NCI-H748 treated with DMSO at 0.1 percent for 48 hours (cell line): Measurements from ENCODE around the gene DIP2A.
"Not testable (repeated sequence)": the region's sequence is repeated elsewhere in the genome, so short reads cannot be mapped to it uniquely, and the experiment has no call there.

Source experiments
- DNase-seq: peaks from one replicate; lab custom pipeline; 2025; lab: John Stamatoyannopoulos, UW

Gene DIP2A

DNA sequence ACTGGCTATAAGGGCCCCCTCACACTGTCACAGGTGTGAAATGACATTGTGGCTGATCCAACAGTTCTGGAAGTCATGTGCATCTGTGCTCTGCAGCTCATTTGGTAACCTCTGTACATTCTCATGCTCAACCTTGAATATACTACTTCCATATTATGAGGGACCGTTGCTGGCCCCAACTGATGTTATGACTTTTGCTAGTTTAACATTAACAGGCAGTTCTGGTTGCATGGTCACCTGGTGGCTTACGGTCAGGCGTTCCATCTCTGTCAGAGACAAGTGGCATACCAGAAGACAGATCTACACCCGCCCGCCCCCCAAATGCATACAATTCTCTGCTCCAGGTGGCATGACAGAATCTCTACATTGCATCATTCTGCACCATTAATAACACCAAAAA is 6.0 kb upstream of the DIP2A start:
- DNase-seq, result no peak

DNA sequence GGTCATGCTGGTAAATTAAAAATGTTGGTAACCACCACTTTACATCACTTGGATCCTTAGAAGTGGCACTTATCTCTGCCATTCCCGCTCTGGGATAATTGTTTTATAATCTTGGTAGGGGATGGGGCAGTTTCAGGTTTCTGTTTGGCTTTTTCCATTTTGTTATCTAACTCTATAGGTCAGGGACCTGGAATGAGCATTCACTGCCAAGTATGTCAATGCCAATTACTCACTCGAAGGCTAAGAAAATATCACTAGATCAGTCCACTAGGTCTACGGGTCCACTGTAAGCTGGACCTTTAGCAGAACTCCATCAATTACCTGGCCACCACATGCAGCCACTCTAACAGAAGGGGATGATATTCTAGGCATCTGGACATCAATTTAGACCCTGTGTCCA is 4.5 kb upstream of the DIP2A start:
- DNase-seq, result no peak

DNA sequence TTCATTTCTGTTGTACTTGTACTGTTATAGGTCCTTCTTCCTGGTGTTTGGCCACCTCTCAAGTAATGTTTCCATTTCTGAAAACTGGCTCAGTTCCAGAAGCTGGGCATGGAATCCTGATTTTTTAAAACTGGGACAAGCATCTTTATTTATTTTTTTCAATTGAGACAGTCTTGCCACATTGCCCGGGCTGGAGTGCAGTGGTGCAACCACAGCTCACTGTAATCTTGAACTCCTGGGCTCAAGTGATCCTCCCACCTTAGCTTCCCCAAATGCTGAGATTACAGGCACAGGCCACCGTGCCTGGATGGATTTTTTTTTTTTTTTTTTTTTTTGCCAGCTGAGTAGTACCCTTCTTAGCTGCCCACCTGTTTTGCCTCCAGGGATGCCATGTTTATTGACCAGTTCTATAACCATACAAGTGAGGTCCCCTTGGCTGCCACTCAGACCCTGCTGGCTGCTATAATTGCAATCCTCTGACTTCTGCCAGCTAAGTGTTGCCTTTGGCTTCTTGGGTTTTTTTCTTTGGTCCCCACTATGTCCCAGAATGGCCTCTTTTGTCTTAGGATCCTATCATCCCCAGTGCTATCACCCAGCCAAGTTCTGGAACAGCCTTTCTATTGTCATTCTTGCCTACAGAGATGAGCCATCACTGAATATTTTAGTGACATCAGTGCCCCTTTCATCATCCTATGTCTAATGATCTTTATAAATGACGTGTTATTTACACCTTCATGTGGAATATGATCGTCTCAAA is 3.9 kb upstream of the DIP2A start:
- no peak for DNase-seq

DNA sequence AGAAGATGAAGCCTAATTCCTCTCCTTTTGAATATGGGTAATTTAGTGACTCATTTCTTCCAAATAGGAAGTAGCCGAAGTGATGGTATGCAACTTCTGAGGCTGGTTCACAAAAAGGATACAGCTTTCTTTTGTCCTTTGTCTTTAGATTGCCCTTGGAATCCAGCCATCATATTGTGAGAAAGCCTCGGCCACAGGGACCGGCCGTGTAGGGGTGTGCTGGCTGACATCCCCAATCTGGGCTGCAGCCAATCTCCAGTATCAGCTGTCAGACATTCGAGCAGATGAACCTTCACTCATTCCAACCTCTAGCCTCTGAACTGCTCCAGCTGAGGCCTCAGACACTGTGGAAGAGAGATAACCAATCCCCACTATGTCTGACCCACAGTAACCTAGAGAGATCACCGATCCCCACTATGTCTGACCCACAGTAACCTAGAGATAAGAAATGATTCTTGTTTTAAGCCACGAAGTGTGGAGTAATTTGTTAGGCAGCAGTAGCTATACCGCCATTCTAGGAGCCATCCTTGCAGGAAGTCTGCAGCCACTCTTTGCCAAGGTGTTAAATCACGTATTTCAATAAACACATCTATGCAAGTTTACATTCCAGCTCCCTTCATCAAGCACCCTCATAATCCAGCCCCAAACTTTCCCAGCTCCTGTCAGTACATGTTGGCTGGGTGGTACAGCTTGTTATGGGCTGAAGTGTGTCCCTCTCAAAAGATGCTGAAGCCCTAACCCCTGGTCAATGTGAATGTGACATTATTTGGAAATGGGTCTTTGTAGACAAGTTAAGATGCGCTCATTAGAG is 2.9 kb upstream of the DIP2A start:
- DNase-seq, result no peak

DNA sequence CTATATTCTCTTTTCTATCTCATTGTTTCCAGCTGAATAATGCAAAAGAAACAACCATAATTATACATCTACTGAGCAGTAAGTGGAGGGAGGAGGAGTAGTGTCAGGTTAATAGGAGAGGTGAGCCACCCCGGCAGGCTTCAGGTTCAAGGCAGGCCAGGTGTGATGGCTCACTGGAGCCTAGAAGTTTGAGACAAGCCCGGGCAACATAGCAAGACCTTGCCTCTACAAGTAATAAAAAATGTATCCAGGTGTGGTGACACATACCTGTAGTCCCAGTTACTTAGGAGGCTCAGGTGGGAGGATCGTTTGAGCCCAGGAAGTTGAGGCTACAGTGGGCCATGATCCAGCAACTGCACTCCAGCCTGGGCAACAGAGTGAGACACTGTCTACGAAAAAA is 1.9 kb upstream of the DIP2A start:
- no peak for DNase-seq

DNA sequence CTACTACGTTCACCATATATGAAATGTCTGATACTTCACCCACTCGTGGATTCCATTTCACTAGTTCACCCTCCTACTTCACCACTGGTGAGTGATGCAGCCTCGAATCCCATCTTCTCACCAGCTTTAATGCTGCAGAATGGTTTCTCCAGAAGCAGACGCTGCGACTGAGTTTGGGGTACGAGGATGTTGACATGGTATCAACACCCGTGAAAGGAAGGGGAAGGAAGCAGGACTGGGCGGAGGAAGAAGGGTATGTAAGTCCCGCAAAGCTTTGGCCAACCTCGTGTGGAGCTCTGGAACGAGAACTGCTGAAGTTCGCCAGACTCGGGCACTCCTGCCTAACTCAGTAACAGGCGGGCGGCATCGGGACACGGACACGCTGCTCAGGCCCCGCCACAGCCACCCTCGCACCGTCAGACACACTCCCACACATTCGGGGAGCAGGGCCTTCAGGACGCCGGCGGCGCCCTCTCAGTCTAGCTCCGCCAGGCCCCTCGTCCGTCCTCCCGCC is 833 bp upstream of the DIP2A start:
- DNase-seq, result no peak

DNA sequence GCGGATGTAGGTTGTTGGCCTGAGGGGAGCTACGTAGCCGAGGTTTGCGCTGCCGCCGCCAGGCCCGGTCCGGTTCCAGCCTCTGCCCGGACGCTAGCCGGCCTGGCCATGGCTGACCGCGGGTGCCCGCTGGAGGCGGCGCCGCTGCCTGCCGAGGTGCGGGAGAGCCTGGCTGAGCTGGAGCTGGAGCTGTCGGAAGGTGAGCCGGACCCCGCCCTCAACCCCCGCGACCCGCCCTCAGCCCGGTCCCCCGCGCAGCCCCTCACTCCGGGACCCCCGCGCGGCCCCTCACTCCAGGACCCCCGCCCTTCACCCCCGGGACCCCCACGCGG is 299 bp downstream of the DIP2A start:
- no peak for DNase-seq

DNA sequence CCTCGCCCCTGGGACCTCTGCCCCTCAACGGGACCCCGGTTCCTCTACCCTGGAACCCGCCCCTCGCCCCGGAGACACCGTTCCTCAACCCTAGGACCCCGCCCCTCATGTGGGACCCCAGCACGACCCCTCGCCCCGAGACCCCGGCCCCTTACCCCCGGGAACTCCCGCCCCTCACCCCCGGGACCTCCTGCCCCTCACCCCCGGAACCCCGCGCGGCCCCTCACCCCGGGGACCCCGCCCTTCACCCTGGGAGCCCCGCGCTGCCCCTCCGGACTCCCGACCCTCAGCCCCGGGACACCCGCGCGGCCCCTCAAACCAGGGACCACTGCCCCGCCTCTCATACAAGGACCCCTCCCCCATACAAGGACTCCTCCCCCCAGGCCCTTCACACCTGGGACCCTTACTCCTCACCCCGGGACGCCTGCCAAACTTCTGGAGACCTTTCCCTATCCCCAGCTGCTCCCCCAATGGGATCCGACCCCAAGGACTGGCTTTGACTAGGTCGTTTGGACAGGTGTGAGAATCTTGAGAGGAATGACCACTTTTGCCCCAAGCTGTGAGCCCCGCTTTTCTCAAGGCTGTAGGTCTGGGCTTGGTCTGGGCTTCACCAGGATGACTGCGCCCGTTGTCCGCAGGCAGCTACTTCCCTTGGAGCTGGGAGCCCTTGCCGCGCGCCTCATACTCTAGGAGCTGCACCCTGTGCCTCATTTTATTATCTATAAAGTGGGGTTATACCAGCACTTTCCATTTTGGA is 843 bp downstream of the DIP2A start:
- peak; percentile 3 for DNase-seq

DNA sequence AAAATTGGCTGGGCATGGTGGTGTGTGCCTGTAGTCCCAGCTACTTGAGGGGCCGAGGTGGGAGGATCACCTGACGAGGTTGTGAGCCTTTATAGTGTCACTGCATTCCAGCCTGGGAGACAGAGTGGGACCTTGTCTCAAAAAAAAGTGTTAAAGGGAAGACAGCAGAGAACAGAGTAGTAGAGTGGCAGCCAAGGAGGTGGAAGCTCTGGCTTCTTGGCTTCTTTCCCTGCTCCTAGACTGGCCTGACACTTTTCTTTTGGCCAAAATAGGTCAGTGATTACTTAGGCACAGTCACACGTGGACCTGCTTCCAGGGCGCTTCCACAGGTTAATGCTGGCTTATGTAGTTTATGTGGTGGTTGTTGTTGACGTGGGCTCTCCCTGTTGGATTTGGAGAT is 3.2 kb downstream of the DIP2A start:
- no peak for DNase-seq

DNA sequence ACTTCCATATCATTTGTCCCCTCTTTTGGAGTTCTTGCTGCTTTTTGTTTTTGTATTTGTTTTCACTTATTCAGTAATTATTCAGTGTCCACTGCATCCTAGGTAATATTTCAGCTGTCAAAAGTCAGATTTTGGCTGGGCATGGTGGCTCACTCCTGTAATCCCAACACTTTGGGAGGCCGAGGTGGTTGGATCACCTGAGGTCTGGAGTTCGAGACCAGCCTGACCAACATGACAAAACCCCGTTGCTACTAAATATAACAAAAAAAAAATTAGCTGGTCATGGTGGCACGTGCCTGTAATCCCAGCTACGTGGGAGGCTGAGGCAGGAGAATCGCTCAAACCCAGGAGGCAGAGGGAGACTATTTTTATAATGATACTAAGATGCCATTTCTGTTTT is 6.5 kb downstream of the DIP2A start:
- DNase-seq, result not testable (repeated sequence)

DNA sequence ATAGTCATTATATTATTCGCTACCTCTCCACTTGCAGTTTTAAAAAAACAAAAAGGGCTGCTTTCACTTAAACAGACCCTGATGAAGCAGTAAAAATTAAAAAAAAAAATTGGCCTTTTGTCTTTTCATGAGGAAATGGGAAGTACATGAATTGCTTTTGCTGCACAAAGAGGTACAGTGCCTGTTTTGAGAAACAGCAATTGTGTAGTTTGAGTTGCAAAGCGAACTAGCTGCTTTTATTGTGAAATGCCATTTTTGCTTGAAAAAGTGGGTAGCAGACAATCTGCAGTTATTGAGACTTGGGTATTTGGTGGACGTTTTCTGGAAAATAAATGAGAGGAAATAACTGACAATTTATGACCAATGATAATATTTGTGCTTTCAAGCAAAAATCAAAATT is 7.0 kb downstream of the DIP2A start:
- no peak for DNase-seq

DNA sequence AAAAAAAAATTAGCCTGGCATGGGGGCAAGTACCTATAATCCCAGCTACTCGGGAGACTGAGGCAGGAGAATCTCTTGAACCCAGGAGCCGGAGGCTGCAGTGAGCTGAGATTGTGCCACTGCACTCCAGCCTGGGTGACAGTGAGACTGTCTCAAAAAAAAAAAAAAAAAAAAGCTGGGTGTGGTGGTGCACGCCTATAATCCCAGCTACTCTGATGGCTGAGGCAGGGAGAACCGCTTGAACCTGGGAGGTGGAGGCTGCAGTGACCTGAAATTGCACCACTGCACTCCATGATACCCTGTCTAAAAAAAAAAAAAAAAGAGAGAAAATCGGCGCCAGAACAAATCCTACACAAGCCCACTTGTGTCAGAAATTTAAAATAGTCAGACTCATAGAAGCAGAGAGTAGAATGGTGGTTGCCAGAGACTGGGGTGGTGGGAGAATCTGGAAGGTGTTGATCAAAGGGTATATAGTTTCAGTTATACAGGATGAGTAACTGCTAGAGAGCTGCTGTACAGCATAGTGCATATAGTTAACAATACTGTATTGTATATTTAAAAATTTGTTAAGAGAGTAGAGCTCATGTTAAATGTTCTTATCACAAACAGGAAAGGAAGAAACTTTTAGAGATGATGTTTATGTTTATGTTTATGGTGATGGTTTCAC is 9.6 kb downstream of the DIP2A start:
- DNase-seq, result no peak

DNA sequence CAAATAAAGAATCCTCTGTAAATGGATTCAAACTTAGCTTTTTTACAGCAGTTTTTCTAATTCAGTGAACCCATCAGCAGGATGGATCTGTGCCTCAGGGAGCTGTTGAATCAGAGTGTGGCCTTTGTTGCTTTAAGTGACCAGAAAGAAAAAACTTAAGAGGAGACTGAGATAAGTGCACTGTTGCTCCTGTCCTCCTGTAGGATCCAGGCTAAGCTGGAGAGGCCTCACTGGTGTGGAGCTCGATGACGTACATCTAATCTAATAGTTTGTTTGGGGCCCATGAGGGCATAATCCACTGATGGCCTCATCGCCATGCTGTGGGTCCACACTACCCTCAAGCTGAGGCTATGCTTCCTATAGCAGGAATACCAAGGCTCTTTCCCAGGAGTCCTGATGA is 10.6 kb downstream of the DIP2A start:
- DNase-seq, result no peak

DNA sequence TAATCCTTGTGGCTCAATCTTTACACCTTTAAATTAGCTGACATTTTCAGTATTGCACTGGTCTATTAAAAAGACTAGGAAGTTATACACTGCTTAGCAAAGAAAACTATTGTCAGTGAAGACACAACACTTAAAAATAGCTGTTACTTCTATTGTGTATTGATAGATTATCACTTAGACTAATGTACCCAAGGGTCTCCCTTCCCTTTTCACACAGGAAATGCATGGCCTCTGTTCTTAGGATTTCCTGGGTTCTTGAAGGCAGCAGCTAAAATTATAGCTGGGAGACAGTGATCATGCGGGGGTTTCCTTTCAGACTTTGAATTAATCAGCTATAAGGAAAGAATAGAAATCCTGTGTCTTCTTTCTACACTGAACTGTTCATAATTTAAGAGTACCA is 12.8 kb downstream of the DIP2A start:
- DNase-seq, result no peak

DNA sequence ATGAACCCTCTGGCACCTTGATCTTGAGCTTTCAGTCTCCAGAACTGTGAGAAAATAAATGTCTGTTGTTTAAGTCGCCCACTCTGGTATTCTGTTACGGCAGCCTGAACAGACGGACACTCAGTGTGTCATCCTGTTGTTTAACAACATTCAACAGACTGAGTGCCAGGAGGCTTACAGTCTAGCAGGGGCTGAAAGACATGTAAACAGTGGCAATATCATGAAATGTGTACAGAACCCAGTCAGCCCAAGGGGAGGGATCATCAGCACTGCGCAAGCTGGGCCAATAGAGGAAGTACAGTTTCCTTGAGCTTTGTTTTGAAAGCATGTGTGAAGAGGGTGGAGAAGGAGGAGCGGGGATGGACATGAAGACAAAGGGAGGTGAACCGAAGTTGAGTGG is 13.6 kb downstream of the DIP2A start:
- no peak for DNase-seq

DNA sequence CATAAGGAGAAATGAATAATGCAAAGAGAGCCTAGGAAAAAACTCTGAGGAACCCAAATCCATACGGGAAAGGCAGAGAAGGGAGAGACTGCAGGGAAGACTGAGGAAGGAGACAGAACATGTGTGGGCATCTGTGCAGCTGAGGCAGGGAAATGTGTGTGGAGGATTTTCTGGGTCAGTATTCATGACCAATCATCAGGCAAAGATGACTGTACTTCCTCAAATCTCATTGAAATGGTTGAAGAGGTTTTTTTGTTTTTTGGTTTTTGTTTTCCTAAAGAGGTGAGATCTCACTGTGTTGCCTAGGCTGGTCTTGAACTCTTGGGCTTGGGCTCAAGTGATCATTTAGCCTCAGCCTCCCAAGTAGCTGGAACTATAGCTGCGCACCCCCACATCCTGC is 15.7 kb downstream of the DIP2A start:
- DNase-seq, result no peak

DNA sequence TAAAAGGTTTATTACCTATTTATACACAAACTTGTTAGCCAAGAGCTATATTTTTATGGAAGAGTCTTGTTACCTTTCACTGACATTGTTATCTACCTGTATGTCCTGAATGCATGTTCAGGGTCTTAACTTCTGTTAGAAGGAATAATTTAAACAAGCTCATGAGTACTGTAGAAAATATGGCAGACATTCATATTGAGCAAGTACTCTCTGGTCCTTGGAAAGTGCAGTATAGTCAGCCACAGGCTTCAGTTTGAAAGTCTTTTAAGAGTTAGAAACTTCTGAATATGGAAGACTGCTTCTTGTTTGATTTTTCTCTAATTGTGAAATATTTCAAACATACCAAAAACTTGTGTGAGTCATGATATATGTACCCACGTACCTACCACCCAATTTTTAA is 16.6 kb downstream of the DIP2A start:
- no peak for DNase-seq

DNA sequence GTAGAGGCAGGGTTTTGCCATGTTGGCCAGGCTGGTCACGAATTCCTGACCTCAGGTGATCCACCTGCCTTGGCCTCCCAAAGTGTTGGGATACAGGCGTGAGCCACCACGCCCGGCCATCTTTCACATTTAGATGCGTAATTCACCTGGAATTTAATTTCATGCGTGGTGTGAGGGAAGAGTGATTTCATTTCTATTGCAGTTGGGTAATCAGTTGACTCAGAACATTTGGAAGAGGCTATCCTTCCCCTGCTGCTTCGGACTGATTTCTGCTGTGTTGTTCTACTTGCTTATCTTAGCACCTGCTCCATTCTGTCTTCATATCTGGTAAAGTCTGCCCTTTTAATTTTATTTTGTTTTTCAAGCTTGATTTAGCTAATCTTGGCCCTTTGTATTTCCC is 19.1 kb downstream of the DIP2A start:
- no peak for DNase-seq

DNA sequence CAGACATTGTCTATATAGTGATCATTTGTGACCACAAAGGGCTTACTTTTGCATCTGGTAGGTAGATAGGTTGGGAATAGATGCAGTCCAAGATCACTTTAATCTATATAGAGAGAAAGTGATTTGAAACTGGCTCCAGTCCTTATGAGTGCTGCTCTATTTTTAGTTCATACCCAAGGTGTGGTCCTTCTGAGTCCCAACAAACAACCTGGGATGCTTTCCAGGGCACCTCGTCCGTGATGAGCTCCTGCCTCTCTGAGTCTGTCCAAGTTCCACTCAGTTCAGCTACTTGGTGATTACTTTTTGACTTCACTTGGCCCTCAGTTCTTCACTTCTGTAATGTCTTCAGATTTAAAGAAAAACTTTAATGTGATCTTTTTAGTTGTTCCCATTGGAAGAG is 20.2 kb downstream of the DIP2A start:
- DNase-seq, result no peak

DNA sequence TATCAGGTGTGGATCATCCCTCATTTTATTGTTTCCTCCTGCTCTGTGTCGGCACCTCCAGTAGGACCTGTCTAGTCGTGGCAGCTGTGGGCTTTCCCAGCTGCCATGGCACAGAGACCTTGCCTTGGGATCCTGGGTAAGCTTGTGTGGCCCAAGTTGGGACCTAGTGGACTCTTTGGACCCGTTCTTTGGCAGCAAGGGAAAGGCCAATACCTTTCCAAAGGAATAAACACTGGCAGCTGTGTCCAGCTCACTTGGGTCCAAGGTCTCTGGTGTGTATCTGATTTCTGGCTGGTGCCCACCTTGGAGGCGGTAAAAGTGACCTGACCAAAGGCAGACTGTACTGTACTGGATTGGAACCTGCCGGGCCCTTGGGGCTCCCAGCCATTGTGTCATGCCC is 21.8 kb downstream of the DIP2A start:
- DNase-seq, result no peak

DNA sequence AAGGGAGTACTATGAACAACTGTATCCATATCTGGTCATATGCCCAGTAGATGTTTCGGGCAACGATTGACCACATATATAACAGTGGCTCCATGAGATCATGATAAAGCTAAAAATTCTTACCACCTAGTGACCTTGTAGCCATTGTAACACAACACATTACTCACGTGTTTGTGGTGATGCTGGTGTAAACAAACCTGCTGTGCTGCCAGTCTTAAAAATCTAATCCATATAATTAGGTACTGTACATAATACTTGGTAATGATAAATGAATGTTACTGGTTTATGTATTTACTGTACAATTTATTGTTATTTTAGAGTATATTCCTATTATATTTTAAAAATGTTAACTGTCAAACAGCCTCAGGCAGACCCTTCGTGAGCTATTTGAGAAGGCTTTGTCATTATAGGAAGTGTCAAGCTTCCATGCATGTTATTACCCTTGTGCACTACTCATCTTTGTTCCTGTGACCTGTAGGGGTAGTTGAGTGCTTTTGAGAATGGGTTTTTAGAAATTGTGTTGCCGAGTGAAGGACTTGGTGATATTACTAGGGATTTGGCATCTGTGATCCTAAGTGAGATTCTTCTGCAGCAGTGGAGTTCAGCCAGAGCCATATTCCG is 23.6 kb downstream of the DIP2A start:
- no peak for DNase-seq

DNA sequence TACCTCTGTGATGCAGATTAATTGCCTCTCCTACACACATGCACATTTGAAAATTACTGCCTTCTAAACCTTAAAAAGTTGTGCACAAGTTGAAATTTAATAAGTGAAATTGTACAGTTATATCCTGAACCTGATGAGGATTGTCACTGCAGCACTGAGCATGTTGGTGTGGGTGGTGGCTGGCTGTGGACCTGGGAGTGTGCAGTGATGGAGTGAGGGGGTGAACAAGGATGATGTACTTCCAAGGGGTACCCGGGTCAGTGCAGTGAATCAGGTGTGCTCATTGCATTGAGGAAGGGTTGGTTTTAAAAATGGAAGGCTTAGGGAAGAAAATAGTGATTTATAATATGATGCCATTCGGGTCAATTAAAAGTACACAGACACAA is 24.1 kb downstream of the DIP2A start:
- DNase-seq, result no peak
